Smooth muscle cell (in vitro differentiated cells): ENCODE measurements around the gene GALNT6. TPM values are rescaled to one million over a fixed set of nuclear protein-coding genes. Genes with fewer than 3 reads are reported as not detected.

Experiments used
- DNase-seq: peaks from one replicate; lab custom pipeline; 2025; ENCODE audit not compliant: unreplicated experiment; lab: John Stamatoyannopoulos, UW
- H2AFZ ChIP-seq: fragments of 200-600 bp; sonication (generic); 2 replicates; pipeline ENCODE4 v1.6.0; 2016; ENCODE audit warnings: antibody characterized with exemption, low read depth, mild to moderate bottlenecking
- H3F3A ChIP-seq: fragments of 200-600 bp; sonication (generic); 2 replicates; pipeline ENCODE4 v1.6.0; 2017; ENCODE audit warnings: antibody characterized with exemption, low read depth
- H3K27ac ChIP-seq: fragments of 200-600 bp; sonication (generic); 2 replicates; pipeline ENCODE4 v1.5.1; 2016; ENCODE audit warnings: low read depth, mild to moderate bottlenecking
- H3K27me3 ChIP-seq: fragments of 200-600 bp; sonication (generic); 2 replicates; pipeline ENCODE4 v1.6.1; 2016; ENCODE audit warnings: low read depth, mild to moderate bottlenecking
- H3K36me3 ChIP-seq: fragments of 200-600 bp; sonication (generic); 2 replicates; pipeline ENCODE4 v1.5.1; 2016; ENCODE audit warnings: low read depth
- H3K4me1 ChIP-seq: fragments of 200-600 bp; sonication (generic); 2 replicates; pipeline ENCODE4 v1.5.1; 2016; ENCODE audit warnings: low read depth
- H3K4me2 ChIP-seq: fragments of 200-600 bp; sonication (generic); 2 replicates; pipeline ENCODE4 v1.6.0; 2016; ENCODE audit warnings: mild to moderate bottlenecking
- H3K4me3 ChIP-seq: fragments of 200-600 bp; sonication (generic); 2 replicates; pipeline ENCODE4 v1.5.1; 2016; ENCODE audit warnings: mild to moderate bottlenecking
- H3K79me2 ChIP-seq: fragments of 200-600 bp; sonication (generic); 2 replicates; pipeline ENCODE4 v1.6.0; 2016; ENCODE audit warnings: low read depth, mild to moderate bottlenecking
- H3K9ac ChIP-seq: fragments of 200-600 bp; sonication (generic); 2 replicates; pipeline ENCODE4 v1.6.0; 2016; ENCODE audit warnings: low read depth
- H3K9me3 ChIP-seq: fragments of 200-600 bp; sonication (generic); replicated peaks from 2 replicates; pipeline ENCODE4 v1.5.1; 2016; ENCODE audit warnings: low read depth
- H4K20me1 ChIP-seq: fragments of 200-600 bp; sonication (generic); 2 replicates; pipeline ENCODE4 v1.6.0; 2016; ENCODE audit warnings: low read depth
- WGBS: methylation state at CpG from one replicate; pipeline ENCODE4 v1.1.7; 2016; ENCODE audit warnings: low lambda C conversion rate; 5-methylcytosine and 5-hydroxymethylcytosine counted together
- polyA plus RNA-seq: library from polyadenylated mRNA; unstranded; fragments of >200 nt; fragmentation: Nextera tagmentation; extraction: Ambion mirVana; gene quantifications from 2 replicates; pipeline ENCODE4 v1.2.1, GENCODE V29; 2016
- total RNA-seq: library from RNA; depleted of rRNA; stranded (reverse); fragments of >200 nt; gene quantifications from 2 replicates; pipeline ENCODE4 v1.2.3, GENCODE V29; 2014
- TF ChIP-seq, protein P1 (sequence below): fragments of 200-600 bp; sonication (generic); IDR thresholded peaks from 2 replicates; pipeline ENCODE4 v1.5.1; 2017; ENCODE audit warnings: borderline replicate concordance, mild to moderate bottlenecking, antibody characterized with exemption; ENCODE audit not compliant: insufficient read depth, poor library complexity, severe bottlenecking

GALNT6 gene
- total and polyA plus RNA-seq, 2 experiments from 2014 or later: 7.8 to 55.6 TPM

DNA sequence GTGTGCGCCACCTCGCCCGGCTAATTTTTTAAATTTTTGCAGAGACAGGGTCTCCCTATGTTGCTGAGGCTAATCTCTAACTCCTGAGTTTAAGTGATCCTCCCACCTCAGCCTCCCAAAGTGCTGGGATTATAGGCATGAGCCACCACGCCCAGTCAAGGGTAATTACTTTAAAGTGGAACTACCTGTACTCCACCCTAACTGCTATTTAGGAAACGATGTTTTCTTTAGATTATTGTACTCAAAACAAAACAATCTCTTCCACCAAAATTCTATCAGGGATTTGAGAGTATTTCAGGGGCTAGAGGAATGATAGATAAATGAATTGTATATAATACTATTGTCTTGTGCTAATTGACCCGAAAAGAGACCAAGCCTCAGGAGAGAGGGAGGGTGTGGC, 57.7 kb downstream of the GALNT6 start:
- WGBS: 79% methylated on average over 6 of the region's 6 CpGs
- H3K9me3 ChIP-seq: no peaks in the 10 kb centered on the region
- no peaks in the 10 kb centered on the region for H4K20me1 ChIP-seq
- no peaks in the 10 kb centered on the region for H3K4me1 ChIP-seq
- H3K4me2 ChIP-seq: no peak overlapping the region
- no peak overlapping the region for H3K27ac ChIP-seq
- no peaks in the 10 kb centered on the region for H3K36me3 ChIP-seq
- TF ChIP-seq, protein P1, sequence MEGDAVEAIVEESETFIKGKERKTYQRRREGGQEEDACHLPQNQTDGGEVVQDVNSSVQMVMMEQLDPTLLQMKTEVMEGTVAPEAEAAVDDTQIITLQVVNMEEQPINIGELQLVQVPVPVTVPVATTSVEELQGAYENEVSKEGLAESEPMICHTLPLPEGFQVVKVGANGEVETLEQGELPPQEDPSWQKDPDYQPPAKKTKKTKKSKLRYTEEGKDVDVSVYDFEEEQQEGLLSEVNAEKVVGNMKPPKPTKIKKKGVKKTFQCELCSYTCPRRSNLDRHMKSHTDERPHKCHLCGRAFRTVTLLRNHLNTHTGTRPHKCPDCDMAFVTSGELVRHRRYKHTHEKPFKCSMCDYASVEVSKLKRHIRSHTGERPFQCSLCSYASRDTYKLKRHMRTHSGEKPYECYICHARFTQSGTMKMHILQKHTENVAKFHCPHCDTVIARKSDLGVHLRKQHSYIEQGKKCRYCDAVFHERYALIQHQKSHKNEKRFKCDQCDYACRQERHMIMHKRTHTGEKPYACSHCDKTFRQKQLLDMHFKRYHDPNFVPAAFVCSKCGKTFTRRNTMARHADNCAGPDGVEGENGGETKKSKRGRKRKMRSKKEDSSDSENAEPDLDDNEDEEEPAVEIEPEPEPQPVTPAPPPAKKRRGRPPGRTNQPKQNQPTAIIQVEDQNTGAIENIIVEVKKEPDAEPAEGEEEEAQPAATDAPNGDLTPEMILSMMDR: no peak
- H3K79me2 ChIP-seq: no peaks in the 10 kb centered on the region
- no peak overlapping the region for H3K4me3 ChIP-seq
- no peak overlapping the region for H2AFZ ChIP-seq
- H3K9ac ChIP-seq: no peak overlapping the region
- no peaks in the 10 kb centered on the region for H3F3A ChIP-seq
- no peak for DNase-seq
- no peaks in the 10 kb centered on the region for H3K27me3 ChIP-seq

DNA sequence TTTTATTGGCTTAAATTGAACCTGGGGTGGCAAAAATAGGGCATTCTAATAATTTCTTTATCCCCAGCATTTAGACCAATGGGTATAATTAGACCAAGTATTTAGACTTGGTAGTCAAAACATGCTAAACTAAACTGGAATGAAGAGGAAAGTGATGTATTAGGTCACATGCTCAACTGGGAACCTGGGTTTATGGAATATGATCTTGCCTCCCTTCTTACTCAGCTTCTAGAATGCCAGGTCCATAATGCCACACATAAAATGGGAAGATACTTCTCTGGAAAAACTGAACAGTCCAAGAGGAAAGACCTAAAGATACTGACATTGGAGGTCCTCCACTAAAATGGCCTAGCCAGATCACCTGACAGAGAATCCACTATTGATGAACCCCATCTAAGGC, 61.0 kb downstream of the GALNT6 start:
- TF ChIP-seq, protein P1: no peak
- Histone ChIP-seq H3F3A (no peaks in the 10 kb centered on the region), H2AFZ (peak overlapping the region; percentile 43), H3K27me3 (no peaks in the 10 kb centered on the region), H3K9ac (no peak overlapping the region), H3K4me3 (no peak overlapping the region), H4K20me1 (no peaks in the 10 kb centered on the region), H3K4me2 (no peak overlapping the region), H3K36me3 (no peaks in the 10 kb centered on the region), H3K4me1 (peaks cover 12% of the 10 kb centered on the region), H3K27ac (no peak overlapping the region), H3K9me3 (no peaks in the 10 kb centered on the region), H3K79me2 (no peaks in the 10 kb centered on the region)
- DNase-seq: no peak

DNA sequence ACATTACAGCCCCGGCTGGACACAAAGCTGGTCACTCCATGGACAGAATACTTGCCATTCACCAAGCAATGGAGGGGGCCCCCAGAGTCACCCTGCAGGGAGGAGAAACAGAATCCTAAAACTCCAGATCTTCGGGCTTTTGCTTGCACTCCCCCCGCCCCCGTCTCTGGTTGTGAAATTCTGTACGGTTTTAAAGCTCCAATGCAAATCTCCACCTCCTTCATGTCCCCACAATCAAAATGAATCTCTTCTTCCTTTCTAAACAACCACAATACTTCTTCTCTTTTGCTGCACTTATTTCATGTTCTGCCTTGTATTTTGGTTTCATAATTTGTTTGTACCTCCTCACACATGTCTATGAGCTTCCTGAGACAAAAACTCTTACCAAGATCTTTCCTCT, 61.5 kb downstream of the GALNT6 start:
- no peak overlapping the region for H3K4me3 ChIP-seq
- TF ChIP-seq, protein P1: no peak
- no peaks in the 10 kb centered on the region for H3K79me2 ChIP-seq
- peak overlapping the region; percentile 43 for H2AFZ ChIP-seq
- H3K9me3 ChIP-seq: no peaks in the 10 kb centered on the region
- no peaks in the 10 kb centered on the region for H3K27me3 ChIP-seq
- no peak overlapping the region for H3K9ac ChIP-seq
- no peaks in the 10 kb centered on the region for H4K20me1 ChIP-seq
- DNase-seq: no peak
- H3K4me2 ChIP-seq: no peak overlapping the region
- no peak overlapping the region for H3K27ac ChIP-seq
- H3K4me1 ChIP-seq: peaks cover 12% of the 10 kb centered on the region
- no peaks in the 10 kb centered on the region for H3F3A ChIP-seq
- 75% methylated on average over 5 of the region's 5 CpGs for WGBS
- H3K36me3 ChIP-seq: no peaks in the 10 kb centered on the region

DNA sequence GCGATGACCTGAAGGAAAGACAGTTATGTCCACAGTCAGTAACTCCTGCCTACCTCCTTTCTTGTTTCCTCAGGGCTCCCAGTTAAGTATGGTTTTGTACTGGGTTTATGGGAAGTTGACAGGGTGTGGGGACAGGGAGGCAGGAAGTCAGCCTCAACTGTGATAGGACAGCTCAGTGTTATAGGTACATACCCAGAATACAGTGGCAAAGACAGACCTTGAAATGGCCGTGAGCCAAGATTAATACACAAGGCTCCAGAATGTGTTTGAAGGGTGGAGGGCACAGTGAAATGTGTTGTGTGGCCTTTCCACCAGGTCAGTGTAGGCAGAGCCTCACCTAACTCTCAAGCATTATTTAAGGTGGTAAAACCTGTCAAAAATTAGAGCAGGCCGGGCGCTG, 62.6 kb downstream of the GALNT6 start:
- Histone ChIP-seq H3K9ac (no peak overlapping the region), H3F3A (no peaks in the 10 kb centered on the region), H3K27me3 (no peaks in the 10 kb centered on the region), H3K79me2 (no peaks in the 10 kb centered on the region), H2AFZ (peak overlapping the region; percentile 30), H3K4me3 (no peak overlapping the region), H3K4me1 (peaks cover 12% of the 10 kb centered on the region), H4K20me1 (no peaks in the 10 kb centered on the region), H3K9me3 (no peaks in the 10 kb centered on the region), H3K27ac (no peak overlapping the region), H3K4me2 (no peak overlapping the region), H3K36me3 (no peaks in the 10 kb centered on the region)
- TF ChIP-seq, protein P1: no peak
- WGBS: 97% methylated on average over 4 of the region's 4 CpGs
- no peak for DNase-seq
